DND-41 (cell line): ENCODE data around the gene SLC22A17.

Source experiments
- ATAC-seq: fragments of 200-7000 bp; cut with Tn5 transposase; 3 replicates; pipeline ENCODE4 v1.9.1; 2021; ENCODE audit warnings: low read depth; ENCODE audit not compliant: insufficient read depth
- DNase-seq: peaks from one replicate; pipeline ENCODE4 v3.0.0-alpha.2; 2020
- H2AFZ ChIP-seq: 2 replicates; pipeline ENCODE4 v1.6.0; 2012; ENCODE audit warnings: low read depth, low read length
- H3K27ac ChIP-seq: 2 replicates; pipeline ENCODE4 v1.5.1; 2012; ENCODE audit warnings: low read length, inconsistent platforms
- H3K27me3 ChIP-seq: fragments of 200-600 bp; sonication (generic); 2 replicates; pipeline ENCODE4 v1.6.0; 2012; ENCODE audit warnings: low read length, mild to moderate bottlenecking, inconsistent platforms; ENCODE audit not compliant: insufficient read depth, poor library complexity
- H3K36me3 ChIP-seq: 2 replicates; pipeline ENCODE4 v1.5.1; 2012; ENCODE audit warnings: low read length, inconsistent platforms; ENCODE audit not compliant: insufficient read depth
- H3K4me1 ChIP-seq: 2 replicates; pipeline ENCODE4 v1.5.1; 2012; ENCODE audit warnings: mild to moderate bottlenecking, low read length; ENCODE audit not compliant: insufficient read depth
- H3K4me2 ChIP-seq: 2 replicates; pipeline ENCODE4 v1.6.0; 2012; ENCODE audit warnings: mild to moderate bottlenecking, moderate library complexity, low read length, inconsistent platforms; ENCODE audit not compliant: insufficient read depth
- H3K4me3 ChIP-seq, 2 experiments: fragments of 200-600 bp in 1 of 2; shearing (Covaris generic) in 1 of 2; 2 replicates each; pipeline ENCODE4 v1.5.1; 2012 to 2016; ENCODE audit warnings: inconsistent platforms in 2 of 2, low read length in 2 of 2, mild to moderate bottlenecking in 2 of 2, low read depth in 1 of 2, moderate library complexity in 1 of 2
- H3K79me2 ChIP-seq: 2 replicates; pipeline ENCODE4 v1.6.0; 2012; ENCODE audit warnings: low read length, inconsistent platforms; ENCODE audit not compliant: insufficient read depth
- H3K9ac ChIP-seq: 2 replicates; pipeline ENCODE4 v1.6.0; 2012; ENCODE audit warnings: low read depth, mild to moderate bottlenecking, inconsistent platforms, low read length, moderate library complexity
- H3K9me3 ChIP-seq: 2 replicates; pipeline ENCODE4 v1.5.1; 2012; ENCODE audit warnings: low read length, moderate library complexity, mild to moderate bottlenecking, inconsistent platforms; ENCODE audit not compliant: insufficient read depth, severe bottlenecking
- H4K20me1 ChIP-seq: 2 replicates; pipeline ENCODE4 v1.6.0; 2012; ENCODE audit warnings: low read length; ENCODE audit not compliant: insufficient read depth
- CTCF ChIP-seq: IDR thresholded peaks from 2 replicates; pipeline ENCODE4 v1.5.1; 2012; ENCODE audit warnings: borderline replicate concordance, low read length, moderate library complexity, mild to moderate bottlenecking; ENCODE audit not compliant: poor library complexity, severe bottlenecking; ENCODE audit errors: extremely low read depth
- EZH2 ChIP-seq: IDR thresholded peaks from 3 replicates; pipeline ENCODE4 v1.6.1; 2012; ENCODE audit warnings: borderline replicate concordance, low read depth, mild to moderate bottlenecking, moderate library complexity, low read length, inconsistent platforms; ENCODE audit not compliant: severe bottlenecking

Gene SLC22A17

GRCh38 chr14:23375527-23376251, 23.0 kb upstream of the SLC22A17 start:
- H3K4me1 ChIP-seq: no peaks in the 10 kb centered on the region
- no peak for ATAC-seq
- H3K4me2 ChIP-seq: no peak overlapping the region
- no peak overlapping the region for H3K4me3 ChIP-seq
- no peaks in the 10 kb centered on the region for H3K9me3 ChIP-seq
- H2AFZ ChIP-seq: no peak overlapping the region
- peaks cover 28% of the 10 kb centered on the region for H3K27me3 ChIP-seq
- no peaks in the 10 kb centered on the region for H3K36me3 ChIP-seq
- H3K9ac ChIP-seq: no peak overlapping the region
- TF ChIP-seq CTCF: no peak
- TF ChIP-seq EZH2: no peak
- H4K20me1 ChIP-seq: no peaks in the 10 kb centered on the region; the same call in 1 of the 2 replicates
- no peaks in the 10 kb centered on the region for H3K79me2 ChIP-seq
- no peak for DNase-seq
- no peak overlapping the region for H3K27ac ChIP-seq

GRCh38 chr14:23373041-23373440, 20.4 kb upstream of the SLC22A17 start:
- H3K9me3 ChIP-seq: no peaks in the 10 kb centered on the region
- ATAC-seq (no peak), DNase-seq (no peak)

GRCh38 chr14:23372509-23372908, 19.8 kb upstream of the SLC22A17 start, which contains the start of gene IL25:
IL25 (plus strand) TSS chr14:23372809.
- no peaks in the 10 kb centered on the region for H3K4me1 ChIP-seq
- ATAC-seq: no peak

More at GRCh38 chr14:23373041-23373440, 20.4 kb upstream of the SLC22A17 start:
- no peak overlapping the region for H3K4me3 ChIP-seq
- no peak overlapping the region for H2AFZ ChIP-seq
- TF ChIP-seq EZH2: no peak
- TF ChIP-seq CTCF: no peak
- H3K79me2 ChIP-seq: no peaks in the 10 kb centered on the region
- no peaks in the 10 kb centered on the region for H3K36me3 ChIP-seq
- no peak overlapping the region for H3K27ac ChIP-seq
- no peak overlapping the region for H3K4me2 ChIP-seq
- H3K4me1 ChIP-seq: no peaks in the 10 kb centered on the region
- no peak overlapping the region for H3K9ac ChIP-seq
- H3K27me3 ChIP-seq: peaks cover 25% of the 10 kb centered on the region
- H4K20me1 ChIP-seq: no peaks in the 10 kb centered on the region

More at GRCh38 chr14:23372509-23372908, 19.8 kb upstream of the SLC22A17 start, which contains the start of gene IL25:
- H3K79me2 ChIP-seq: no peaks in the 10 kb centered on the region
- no peak within 1 kb of the TSS for H3K4me2 ChIP-seq
- no peak for DNase-seq
- no peak within 1 kb of the TSS for H3K4me3 ChIP-seq
- no peak within 1 kb of the TSS for H3K27ac ChIP-seq
- peaks cover 21% of the 10 kb centered on the region for H3K27me3 ChIP-seq
- no peaks in the 10 kb centered on the region for H3K36me3 ChIP-seq
- H2AFZ ChIP-seq: no peak within 1 kb of the TSS
- TF ChIP-seq EZH2 (no peak), CTCF (no peak)
- no peak within 1 kb of the TSS for H3K9ac ChIP-seq
- no peaks in the 10 kb centered on the region for H4K20me1 ChIP-seq
- H3K9me3 ChIP-seq: no peaks in the 10 kb centered on the region
